GM21529 (cell line): Measurements from ENCODE around the gene SLC9C1.
A peak's percentile ranks its signal among the peaks of the same experiment; 100 is the strongest.

Experiments used
- ATAC-seq: cut with Tn5 transposase; IDR thresholded peaks from one replicate; pipeline ENCODE4 v1.9.1; 2021; ENCODE audit not compliant: unreplicated experiment

The SLC9C1 gene

DNA sequence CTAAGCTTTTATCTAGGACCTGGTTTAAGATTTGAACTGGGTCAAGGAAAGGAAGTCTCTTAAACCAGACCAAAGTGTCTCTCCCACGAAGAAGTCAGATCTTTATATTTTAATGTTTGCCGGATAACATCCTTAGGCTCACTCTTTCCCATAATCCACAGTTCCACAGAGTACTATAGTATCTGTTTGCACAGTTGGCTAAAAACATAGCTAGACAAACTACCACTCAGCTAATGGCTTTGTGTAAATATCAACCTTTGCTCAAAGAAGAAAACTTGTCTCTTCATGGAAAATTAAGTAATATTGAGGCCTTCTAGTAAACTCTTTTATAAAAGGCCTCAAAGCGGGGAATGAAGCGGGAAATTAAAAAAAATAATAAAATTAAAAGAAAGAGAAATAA is 13.5 kb upstream of the SLC9C1 start:
- no peak for ATAC-seq

DNA sequence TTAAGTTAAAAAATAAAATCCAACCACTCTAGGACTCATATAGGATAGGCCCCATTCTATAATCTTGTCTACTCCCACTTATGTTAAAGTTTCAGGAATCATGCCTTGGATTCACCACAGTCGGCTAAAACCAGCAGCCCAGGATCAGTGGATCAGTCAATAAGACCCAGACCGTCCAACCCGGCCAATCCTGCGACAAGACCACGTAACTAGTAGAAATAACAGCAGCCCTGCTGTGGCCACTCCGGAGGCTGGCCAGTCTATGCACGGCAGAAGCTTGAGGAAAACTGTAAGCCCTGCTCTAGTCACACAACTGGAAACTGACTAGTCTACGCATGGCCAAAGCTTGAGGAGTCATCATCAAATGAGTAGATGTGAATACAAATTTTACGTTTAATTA is 12.8 kb upstream of the SLC9C1 start:
- ATAC-seq, result no peak

DNA sequence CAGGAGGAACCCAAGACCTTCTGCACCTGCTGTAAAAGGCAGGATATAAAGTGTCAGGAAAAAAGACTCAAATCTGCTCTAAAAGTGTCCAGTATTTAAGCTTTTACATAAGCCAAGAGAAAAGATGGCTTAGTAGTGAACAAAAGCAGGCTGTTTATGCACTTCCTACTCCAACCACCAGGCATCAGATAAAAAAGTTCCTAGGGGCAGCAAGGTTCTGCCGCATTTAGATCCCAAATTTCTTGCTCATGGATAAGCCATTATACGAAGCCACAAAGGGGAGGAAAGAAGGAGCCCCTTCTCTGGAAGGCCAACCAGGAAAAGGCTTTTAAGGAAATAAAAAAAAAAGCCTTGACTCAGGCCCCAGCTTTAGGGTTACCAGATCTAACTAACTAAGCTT is 10.6 kb upstream of the SLC9C1 start:
- ATAC-seq, result no peak

GRCh38 chr3:112303764-112304325 is 9.8 kb upstream of the SLC9C1 start:
- peak; percentile 45 for ATAC-seq

DNA sequence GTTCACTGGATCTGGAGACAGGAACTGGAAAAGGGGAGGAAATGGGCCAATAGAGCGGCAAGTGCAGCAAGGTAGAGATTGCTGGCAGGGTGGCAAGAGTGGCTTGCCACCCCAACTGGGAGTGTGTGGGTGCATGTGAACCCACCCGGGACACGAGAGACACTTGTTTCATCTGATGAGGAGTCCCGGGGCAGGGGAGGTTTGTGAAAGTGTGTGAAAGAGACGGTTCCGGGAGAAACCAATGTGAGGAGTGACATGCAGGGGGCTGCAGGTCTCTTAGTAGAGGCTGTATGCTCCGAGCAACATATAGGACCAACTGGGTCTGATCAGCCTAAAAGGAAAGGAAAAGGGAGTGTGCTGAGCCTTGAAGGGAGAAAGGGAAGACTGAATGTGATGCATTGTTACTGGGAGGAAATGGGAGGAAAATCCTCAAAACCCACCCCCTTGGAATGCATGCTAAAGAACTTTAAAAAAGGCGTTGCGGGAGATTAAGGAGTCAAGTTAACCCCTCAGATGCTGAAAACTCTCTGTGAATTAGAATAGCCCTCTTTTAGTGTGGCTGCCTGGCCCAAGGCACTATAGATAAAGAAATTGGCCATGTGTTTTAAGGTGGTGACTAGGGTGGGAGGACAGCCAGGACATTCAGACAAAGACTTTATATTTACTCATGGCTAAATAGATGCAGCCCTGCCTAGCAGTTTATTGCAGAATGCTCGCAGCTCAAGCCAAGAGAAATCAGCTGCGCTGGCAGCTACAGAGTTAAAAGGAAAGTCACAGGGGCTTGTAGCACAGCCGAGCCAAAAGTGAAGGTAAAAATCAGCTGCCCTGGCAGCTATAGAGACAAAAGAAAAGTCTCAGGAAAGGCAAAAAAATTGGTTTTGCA is 9.1 kb upstream of the SLC9C1 start:
- peak; percentile 61 for ATAC-seq

DNA sequence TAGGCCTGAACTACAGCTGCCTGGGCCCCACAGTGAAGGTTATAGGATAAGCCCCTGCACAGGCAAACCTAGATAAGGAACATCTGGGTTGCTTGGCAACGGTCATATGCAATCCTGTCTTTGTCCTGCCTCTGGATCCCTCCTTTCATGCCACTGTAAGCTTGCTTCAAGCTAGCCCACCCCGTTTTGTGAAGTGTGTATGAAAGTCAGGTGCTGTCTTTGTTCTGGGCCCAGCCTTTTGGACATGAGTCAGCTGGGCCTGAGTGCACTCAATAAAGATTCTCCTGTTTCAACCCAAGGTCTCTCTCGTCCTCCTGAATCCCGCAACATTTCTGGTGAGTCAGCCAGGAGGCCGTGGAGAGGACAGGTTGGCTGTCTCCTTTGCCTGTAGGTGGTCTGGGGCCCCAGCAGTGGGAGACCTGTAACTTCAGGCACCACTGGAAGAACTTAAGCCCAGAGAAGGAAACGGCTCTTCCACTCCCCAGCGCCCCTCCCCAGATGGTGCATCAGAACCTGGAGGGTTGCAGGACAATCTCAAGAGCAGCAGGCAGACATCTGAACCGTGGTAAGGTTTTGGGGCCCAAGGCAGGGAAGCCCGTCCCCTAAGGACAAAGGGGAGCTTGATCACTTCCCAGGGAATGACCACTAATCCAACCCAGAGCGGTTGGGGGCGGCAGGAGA is 8.3 kb upstream of the SLC9C1 start:
- ATAC-seq, result no peak

- ATAC-seq, result no peak
Observed at GRCh38 chr3:112298781-112299180, 4.8 kb upstream of the SLC9C1 start.

DNA sequence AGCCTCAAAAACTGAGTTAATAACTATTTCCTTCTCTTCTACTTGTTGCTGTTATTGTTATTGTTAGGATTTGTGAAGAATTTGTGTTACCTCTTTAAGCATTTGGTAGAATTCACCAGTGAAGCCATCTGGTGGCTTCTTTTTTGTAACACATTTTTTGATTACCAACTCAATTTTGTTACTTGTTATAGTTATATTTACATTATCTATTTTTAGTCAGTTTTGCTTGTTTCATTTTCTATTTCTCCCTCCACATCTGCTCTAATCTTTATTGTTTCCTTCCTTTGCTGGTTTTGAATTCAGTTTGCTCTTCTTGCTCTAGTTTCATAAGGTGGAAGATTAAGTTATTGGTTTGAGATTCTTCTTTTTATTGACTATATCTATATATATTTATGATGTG is 3.7 kb upstream of the SLC9C1 start:
- ATAC-seq, result peak; percentile 40

DNA sequence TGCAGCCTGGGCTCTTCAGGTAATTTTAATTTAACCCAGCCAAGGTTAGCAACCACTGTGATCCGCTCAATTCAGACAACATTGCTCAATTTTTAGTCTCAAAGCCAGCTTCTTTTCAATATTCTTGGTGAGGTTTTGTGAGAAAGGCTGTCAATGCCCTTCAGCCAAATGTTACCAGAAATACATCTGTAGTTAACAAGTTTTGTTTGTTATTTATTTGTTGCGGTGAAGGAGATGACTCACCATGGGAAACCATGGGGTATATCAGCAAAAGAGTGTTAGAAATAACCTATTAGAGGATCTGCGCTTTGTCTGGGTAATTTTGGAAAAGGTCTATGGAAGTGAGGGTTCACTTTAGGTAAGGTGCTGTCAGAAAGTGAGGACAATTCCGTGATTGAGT is 5.0 kb downstream of the SLC9C1 start:
- ATAC-seq, result no peak

DNA sequence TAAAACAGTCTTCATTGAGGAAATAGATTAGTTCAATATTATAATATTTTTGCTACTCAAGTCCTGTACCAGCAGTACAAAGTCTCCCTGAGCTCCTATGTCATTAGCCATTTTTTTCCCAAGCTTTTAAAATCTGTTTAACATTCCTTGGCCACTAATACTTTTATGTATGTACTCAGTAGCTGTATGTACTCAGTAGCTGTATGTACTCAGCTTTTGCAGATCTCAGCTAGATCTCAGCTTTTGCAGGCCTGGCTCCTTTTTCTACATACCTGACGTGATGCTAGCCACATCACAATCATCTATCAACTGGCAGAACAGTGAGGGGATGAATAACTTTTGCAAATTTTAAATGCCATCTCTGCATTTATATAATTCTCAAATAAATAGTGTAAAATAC is 13.8 kb downstream of the SLC9C1 start:
- no peak for ATAC-seq

- ATAC-seq, result no peak
Observed at GRCh38 chr3:112273536-112273935, 20.5 kb downstream of the SLC9C1 start.

- no peak for ATAC-seq
Observed at GRCh38 chr3:112261742-112262141, 32.3 kb downstream of the SLC9C1 start.

- no peak for ATAC-seq
Observed at GRCh38 chr3:112260563-112260962, 33.5 kb downstream of the SLC9C1 start.

- ATAC-seq, result peak; percentile 58
Observed at GRCh38 chr3:112253301-112253971, 40.6 kb downstream of the SLC9C1 start.

DNA sequence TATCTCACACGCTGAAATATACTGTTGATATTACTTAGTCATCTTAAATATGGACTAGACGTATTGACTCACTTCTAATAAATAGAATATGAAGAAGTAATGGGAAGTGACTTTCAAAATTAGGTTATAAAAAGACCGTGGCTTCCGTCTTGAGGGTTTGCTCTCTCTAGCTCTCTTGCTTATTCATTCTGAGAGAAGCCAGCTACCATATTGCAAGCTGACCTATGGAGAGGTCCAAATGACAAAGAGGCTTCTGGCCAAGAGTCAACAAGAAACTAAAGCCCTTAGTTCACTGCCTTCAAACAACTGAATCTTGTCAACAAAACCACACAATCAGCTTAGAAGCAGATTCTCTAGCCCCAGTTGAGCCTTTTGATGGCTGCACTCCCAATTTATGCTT is 46.1 kb downstream of the SLC9C1 start:
- ATAC-seq, result peak; percentile 83

- ATAC-seq, result peak; percentile 25
Observed at GRCh38 chr3:112247350-112247749, 46.7 kb downstream of the SLC9C1 start.

- ATAC-seq, result no peak
Observed at GRCh38 chr3:112233083-112233482, 60.9 kb downstream of the SLC9C1 start.

- no peak for ATAC-seq
Observed at GRCh38 chr3:112231727-112232126, 62.3 kb downstream of the SLC9C1 start.

- no peak for ATAC-seq
Observed at GRCh38 chr3:112230033-112230432, 64.0 kb downstream of the SLC9C1 start.

DNA sequence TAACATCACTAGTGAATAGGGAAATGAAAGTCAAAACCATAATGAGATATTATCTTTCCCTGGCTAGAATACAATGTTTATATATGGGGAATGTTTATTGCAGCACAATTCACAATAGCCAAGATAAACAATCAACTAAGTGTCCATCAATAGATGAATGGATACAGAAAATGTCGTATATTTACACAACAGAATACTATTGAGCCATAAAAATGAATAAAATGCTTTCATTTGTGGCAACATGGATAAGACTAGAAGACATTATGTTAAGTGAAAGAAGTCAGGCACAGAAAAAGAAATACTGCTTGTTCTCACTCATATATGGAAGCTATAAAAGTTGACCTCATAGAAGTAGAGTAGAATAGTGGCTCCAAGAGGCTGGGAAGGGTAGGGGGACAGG is 65.2 kb downstream of the SLC9C1 start:
- no peak for ATAC-seq

DNA sequence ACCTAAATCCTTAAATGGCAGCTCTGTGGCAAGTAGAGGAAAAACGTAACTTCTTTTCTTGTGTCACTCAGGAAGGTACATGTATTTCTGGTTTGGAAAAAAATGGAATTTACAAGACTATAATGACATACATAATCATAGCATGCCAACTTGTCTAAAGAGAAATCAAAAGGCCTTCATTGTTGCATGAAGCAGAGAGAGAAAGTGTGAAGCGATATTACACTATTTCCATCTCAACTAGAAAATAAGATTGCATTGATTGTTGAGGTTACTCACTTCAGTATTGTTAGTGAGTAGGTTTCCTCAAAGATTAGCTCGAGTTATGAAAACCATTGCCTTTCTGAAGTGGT is 93.7 kb downstream of the SLC9C1 start:
- ATAC-seq, result no peak
